ENCODE measurements around the gene CD27.

CD27 gene

GRCh38 chr12:6430124-6430989, 14.4 kb upstream of the CD27 start:
- Histone ChIP-seq H3K27ac (ENCODE audit: extremely low read depth, low read depth, low read length) (no peak overlapping the region), H3K4me1 (ENCODE audit: control insufficient read depth, insufficient read depth, low read length) (0 out of 2 replicates have a peak, but pooled peaks cover 4% of the 10 kb centered on the region), H3K36me3 (ENCODE audit: control insufficient read depth in 2 of 2, insufficient read depth in 1 of 2, low read length in 2 of 2) (no peaks in the 10 kb centered on the region), H3K9me3 (ENCODE audit: control insufficient read depth, insufficient read depth, low read depth, low read length) (no peaks in the 10 kb centered on the region), H3K4me3 (ENCODE audit: low read depth, low read length) (no peak overlapping the region)
- CTCF ChIA-PET: interaction anchor here (0.6 kb wide), 1 partner anchor 65 kb away, joined by 4 read pairs; no protein-coding TSS in a partner anchor
- POLR2A ChIA-PET: no interaction called here
- TF ChIP-seq ZNF449 (tag by site-specific recombination; IDR thresholded peaks at IDR 0.05) (peak; percentile 26; the same call in 1 of the 2 replicates), KLF1 (tag by site-specific recombination; IDR thresholded peaks at IDR 0.05) (peak; percentile 66), ZBTB17 (tag by site-specific recombination; IDR thresholded peaks at IDR 0.05) (peak; percentile 53; the same call in 1 of the 2 replicates), ZNF76 (tag by site-specific recombination; IDR thresholded peaks at IDR 0.05; ENCODE audit: borderline replicate concordance, low read depth) (no peak), GLIS1 (tag by site-specific recombination; IDR thresholded peaks at IDR 0.05) (0 out of 2 replicates have a peak, but pooled peaks have one; percentile 20), PRDM10 (tag by site-specific recombination; IDR thresholded peaks at IDR 0.05) (peak; percentile 63), ZNF670 (tag by site-specific recombination; IDR thresholded peaks at IDR 0.05; ENCODE audit: low read depth) (no peak), ZNF24 (tag by site-specific recombination; IDR thresholded peaks at IDR 0.05) (peak; percentile 56; the same call in 1 of the 2 replicates), ZNF629 (tag by site-specific recombination; IDR thresholded peaks at IDR 0.05) (0 out of 2 replicates have a peak, but pooled peaks have one; percentile 30), ZNF18 (tag by site-specific recombination; IDR thresholded peaks at IDR 0.05) (peak; percentile 98), SP7 (tag by site-specific recombination; IDR thresholded peaks at IDR 0.05) (peak; percentile 78), ZBTB26 (tag by site-specific recombination; optimal IDR thresholded peaks at IDR 0.05) (peak; percentile 17), ZNF398 (tag by site-specific recombination; IDR thresholded peaks at IDR 0.05) (peak; percentile 30; the same call in 1 of the 2 replicates), KLF9 (tag by site-specific recombination; IDR thresholded peaks at IDR 0.05; ENCODE audit: low read depth) (peak; percentile 37; the same call in 1 of the 2 replicates), PRDM1 (tag by site-specific recombination; IDR thresholded peaks at IDR 0.05) (peak; percentile 70), ZNF112 (tag by site-specific recombination; IDR thresholded peaks at IDR 0.05) (no peak), ZNF785 (tag by site-specific recombination; IDR thresholded peaks at IDR 0.05) (no peak), MYNN (tag by site-specific recombination; IDR thresholded peaks at IDR 0.05; ENCODE audit: borderline replicate concordance) (no peak), ZNF654 (tag by site-specific recombination; IDR thresholded peaks at IDR 0.05; ENCODE audit: low read depth) (0 out of 2 replicates have a peak, but pooled peaks have one; percentile 1), PATZ1 (tag by site-specific recombination; IDR thresholded peaks at IDR 0.05) (peak; percentile 57; the same call in 1 of the 2 replicates), ZFHX2 (tag by site-specific recombination; conservative IDR thresholded peaks at IDR 0.05) (peak; percentile 78), TRIM28 (IDR thresholded peaks at IDR 0.05; ENCODE audit: borderline replicate concordance, low read length) (peak; percentile 72), ZNF184 (tag by site-specific recombination; IDR thresholded peaks at IDR 0.05) (peak; percentile 71; the same call in 1 of the 2 replicates), ZNF324 (tag by site-specific recombination; IDR thresholded peaks at IDR 0.05) (peak; percentile 17; the same call in 1 of the 2 replicates)
